DMS 273 treated with DMSO at 0.1 percent for 48 hours (cell line): Measurements from ENCODE around the gene ATXN10.
A peak's percentile ranks its signal among the peaks of the same experiment; 100 is the strongest.

Experiments
- DNase-seq: peaks from one replicate; lab custom pipeline; 2025; lab: John Stamatoyannopoulos, UW

Gene ATXN10

GRCh38 chr22:45758603-45759002, 87.0 kb downstream of the ATXN10 start:
- no peak for DNase-seq

DNA sequence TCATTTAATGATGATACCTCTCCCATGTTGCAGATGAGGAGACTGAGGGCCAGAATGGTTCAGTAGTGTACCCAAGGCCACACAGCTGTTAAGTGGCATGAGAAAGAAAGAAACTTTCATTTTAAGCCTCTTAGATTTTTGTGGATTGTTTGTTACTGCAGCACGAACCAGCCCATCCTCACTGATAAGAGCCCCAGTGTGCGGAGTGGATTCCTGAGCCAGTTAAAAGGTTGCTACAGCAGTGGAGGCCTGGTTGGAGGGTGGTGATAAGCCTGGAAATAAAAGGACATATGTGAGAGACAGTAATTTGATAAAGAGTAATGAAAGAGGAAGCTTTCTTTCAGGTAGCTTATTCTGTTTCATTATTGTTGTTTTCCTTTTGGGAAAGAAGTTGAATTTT, 89.0 kb downstream of the ATXN10 start:
- no peak for DNase-seq

- no peak for DNase-seq
Observed at GRCh38 chr22:45762545-45763235, 91.1 kb downstream of the ATXN10 start.

DNA sequence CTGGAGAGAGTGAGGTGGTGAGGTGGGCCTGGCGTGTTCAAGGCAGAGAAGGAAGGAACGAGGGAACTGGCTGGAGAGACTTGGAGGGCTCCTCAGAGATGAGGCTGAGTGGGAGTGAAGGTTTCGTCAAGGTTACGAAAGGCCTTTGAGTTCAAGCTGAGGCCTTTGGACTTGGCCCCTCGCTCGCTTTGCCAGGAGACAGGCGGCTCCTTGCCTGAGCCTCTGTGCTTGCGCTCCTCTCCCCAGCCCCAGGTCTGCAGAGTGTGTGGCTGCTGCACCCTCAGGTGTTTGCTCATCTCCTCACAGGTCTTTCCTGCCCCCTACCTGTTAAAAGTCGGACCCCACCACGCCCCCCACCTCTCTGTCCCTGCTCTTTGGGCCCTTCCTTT, 91.6 kb downstream of the ATXN10 start:
- no peak for DNase-seq

DNA sequence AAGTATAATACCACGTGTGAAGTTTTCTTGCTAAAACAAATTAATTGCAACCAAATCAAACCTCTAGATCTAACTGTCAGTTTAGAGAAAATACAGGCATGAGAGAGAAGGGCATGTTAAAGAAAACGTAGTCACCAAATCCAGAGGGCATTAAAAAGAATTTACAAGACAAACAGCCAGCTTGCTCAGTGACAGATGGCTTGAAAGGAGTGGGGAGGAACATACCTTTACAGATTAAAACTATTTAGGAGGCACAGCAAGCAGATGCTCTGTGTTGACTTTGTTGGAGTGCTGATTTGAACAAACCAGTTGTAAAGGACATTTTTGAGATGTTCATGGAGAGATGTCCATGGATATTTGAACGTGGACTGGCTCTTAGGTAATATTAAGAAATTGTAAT, 96.9 kb downstream of the ATXN10 start:
- DNase-seq: peak; percentile 2

DNA sequence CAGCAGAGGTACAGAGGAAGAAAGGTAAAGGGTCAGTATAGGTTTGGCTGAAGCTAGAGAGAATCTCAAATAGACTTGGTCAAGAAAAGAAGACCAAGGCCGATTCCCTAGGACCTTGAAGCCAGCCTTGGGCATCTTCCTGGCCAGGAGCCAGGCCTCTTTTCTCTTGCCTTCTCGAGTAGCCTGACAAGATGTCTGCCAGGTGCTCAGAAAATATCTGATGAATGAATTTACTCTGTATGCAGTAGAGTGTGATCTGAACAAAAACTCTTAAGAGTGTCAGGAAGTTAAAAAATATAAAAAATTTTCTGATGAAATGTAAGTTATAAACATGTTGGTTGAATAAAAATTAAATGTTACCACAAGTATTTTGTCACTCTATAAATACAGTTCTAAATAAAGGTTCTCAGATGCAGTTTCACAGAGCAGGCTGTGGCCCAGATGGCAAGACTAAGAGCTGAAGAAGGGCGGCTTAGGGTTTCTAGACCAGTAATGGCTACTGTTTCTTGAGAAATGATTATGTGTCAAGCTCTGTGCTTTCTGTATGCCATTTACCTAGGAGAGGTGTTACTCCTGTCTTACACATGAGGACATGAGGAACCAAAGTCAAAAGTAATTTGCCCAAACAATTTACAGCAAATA, 98.1 kb downstream of the ATXN10 start:
- DNase-seq: no peak

DNA sequence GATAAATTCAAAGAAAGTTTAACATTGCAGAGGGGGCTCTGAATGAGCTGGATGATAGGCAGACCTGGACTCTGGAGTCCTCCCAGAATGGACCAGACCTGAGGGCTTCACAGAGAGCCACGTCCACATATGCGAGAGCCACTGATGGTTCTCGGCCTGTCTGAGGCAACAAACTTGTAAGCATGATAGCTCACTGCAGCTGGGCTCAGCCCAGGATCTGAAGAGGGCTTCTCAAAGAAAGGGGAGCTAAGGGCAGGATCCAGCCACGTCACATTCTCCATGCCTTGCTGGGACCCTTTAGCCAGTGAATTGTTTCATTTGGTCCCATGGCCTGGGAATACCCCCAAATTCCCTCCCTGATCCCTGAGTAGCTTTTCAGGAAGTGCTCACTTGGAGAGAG, 98.9 kb downstream of the ATXN10 start:
- DNase-seq: no peak

GRCh38 chr22:45771057-45771456, 99.4 kb downstream of the ATXN10 start:
- no peak for DNase-seq

- DNase-seq: no peak
Observed at GRCh38 chr22:45771711-45772110, 100.1 kb downstream of the ATXN10 start.

GRCh38 chr22:45772743-45773142, 101.1 kb downstream of the ATXN10 start:
- no peak for DNase-seq

DNA sequence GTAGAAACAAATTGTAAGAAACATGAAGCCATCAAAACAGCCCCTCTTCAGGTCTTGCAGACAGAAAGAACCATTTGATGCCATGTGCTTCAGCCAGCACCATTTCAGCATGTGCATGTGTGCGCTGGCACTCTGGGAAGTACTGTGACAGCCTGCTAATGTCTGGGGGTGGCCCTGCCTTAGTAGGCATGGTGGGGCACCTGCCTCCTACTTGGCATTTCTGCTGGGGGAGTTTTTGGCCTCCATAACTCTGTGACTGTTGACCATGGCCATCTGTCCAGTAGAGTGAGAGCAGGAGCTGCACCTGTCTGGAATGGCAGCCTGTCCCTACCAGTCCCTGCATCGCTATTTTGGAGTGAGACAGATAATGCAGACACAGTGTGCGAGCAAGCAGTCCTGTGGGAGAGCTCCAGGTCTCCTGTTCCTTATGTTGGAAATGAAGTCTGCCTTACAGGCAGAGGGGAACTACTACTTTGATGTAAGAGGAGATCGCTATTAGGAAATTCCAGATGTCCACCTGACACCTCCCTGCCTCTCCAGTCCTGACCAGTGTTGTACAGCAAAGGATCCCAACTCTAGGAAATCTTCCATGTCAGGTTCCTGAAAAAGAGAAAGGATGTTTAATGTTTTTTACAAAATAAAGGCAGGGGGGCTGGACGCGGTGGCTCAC, 102.5 kb downstream of the ATXN10 start:
- DNase-seq: no peak

DNA sequence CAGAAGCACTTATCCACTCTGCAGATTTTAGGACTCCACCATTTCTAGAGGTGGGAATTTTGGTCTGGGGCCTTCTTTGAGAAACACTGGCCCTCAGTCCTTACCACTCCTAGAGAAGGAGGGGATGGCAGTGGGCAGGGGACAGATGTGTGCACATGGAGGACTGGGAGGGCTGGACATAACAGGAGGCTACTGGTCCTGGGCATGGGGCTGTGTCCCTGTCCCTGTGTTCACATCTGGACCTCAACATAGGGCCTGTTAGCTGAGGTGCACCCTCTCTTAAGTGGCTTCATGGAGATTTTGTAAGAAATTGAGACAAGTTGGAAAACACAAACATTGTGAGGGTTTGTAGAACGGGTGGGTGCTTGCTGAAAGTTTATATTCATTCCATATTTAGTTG, 103.4 kb downstream of the ATXN10 start:
- DNase-seq: no peak

- DNase-seq: no peak
Observed at GRCh38 chr22:45775569-45776312, 104.1 kb downstream of the ATXN10 start.

- DNase-seq: no peak
Observed at GRCh38 chr22:45776313-45776585, 104.6 kb downstream of the ATXN10 start.

- no peak for DNase-seq
Observed at GRCh38 chr22:45777046-45777851, 105.6 kb downstream of the ATXN10 start.

GRCh38 chr22:45777852-45778375, 106.3 kb downstream of the ATXN10 start:
- no peak for DNase-seq

- no peak for DNase-seq
Observed at GRCh38 chr22:45781459-45781858, 109.8 kb downstream of the ATXN10 start.

GRCh38 chr22:45781966-45782365, 110.3 kb downstream of the ATXN10 start:
- no peak for DNase-seq

DNA sequence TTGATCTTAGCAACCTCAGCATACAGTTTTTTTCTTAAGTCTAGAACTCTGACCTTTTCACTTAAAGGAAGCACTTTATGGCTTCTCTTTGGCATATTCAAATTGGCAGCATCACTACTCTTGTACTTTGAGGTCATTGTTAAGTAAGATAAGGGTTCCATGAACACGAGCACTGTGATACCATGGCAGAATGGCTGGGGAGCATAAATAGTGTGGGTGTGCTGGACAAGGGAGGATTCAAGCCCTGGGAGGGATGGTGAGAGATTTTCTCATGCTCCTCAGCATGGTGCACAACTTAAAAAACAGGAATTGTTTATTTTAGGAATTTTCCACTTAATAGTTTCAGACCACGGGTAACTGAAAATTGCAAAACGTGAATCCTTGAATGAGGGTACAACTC, 111.4 kb downstream of the ATXN10 start:
- DNase-seq: no peak

DNA sequence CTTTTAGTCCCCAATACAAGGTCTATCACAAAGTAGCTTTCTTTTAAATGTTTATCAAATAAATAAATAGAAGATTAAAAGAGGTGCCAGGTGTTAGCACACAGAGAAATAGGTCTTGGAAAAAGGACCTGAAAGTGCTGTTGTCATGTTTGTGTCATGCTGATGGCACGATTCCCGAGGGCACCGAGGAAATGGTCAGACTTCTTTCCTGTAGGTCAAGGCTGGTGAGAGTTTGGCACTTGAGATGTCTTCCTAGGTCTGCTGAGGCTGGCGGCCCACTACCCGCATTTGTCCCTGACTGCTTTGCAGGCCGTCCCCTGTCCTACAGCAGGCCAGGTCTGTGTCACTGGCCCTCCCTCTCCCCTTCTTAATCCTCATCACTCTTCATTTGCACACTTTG, 112.1 kb downstream of the ATXN10 start:
- DNase-seq: no peak

GRCh38 chr22:45784357-45785277, 113.0 kb downstream of the ATXN10 start:
- no peak for DNase-seq
